WI38 (cell line): ENCODE data around the gene RHOBTB3.

Experiments
- H3K4me3 ChIP-seq: 2 replicates; pipeline ENCODE4 v1.5.1; 2011; ENCODE audit warnings: low read depth, mild to moderate bottlenecking, control low read depth, low read length
- TF ChIP-seq, protein P1 (sequence below): IDR thresholded peaks from 2 replicates; pipeline ENCODE4 v1.5.1; 2012; ENCODE audit warnings: low read depth, mild to moderate bottlenecking, control low read depth, low read length

RHOBTB3 gene

DNA sequence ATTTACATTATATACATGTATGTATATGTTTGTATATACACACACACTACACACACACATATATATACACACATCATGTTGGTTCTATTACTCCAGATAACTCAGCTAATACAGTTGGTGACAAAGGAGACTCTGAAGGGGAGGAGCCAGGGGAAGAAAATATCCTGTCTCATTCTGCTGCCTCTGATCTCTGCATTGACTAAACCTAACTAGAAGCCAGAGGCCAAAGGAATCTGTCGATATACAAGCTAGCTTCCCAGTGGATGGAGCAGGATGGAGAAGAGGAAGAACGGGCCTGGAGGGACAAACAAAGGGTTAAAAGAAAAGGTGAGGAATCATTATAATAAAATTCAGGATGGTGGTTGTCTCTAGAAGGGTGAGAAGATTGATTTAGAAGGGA lies 13.7 kb upstream of the RHOBTB3 start:
- no peak overlapping the region for H3K4me3 ChIP-seq
- TF ChIP-seq, protein P1, sequence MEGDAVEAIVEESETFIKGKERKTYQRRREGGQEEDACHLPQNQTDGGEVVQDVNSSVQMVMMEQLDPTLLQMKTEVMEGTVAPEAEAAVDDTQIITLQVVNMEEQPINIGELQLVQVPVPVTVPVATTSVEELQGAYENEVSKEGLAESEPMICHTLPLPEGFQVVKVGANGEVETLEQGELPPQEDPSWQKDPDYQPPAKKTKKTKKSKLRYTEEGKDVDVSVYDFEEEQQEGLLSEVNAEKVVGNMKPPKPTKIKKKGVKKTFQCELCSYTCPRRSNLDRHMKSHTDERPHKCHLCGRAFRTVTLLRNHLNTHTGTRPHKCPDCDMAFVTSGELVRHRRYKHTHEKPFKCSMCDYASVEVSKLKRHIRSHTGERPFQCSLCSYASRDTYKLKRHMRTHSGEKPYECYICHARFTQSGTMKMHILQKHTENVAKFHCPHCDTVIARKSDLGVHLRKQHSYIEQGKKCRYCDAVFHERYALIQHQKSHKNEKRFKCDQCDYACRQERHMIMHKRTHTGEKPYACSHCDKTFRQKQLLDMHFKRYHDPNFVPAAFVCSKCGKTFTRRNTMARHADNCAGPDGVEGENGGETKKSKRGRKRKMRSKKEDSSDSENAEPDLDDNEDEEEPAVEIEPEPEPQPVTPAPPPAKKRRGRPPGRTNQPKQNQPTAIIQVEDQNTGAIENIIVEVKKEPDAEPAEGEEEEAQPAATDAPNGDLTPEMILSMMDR = no peak

DNA sequence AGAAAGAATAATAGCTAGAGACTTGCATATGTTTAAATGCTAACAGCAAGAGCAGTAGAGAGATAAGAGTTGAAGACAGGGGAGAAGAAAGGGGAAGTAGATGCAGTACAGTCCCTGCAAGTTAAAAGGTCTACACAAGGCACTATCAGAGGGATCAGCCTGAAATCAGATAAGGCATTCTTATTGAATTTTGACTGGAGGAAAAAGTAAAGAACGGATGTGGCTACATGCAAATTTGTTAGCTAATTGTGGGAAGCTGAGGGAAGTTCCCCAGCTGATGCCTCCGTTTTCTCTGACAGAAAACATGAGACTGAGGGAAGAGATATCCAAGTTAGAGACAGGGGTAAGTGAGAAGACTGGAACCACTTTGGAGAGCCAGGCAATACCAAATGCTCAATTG lies 12.9 kb upstream of the RHOBTB3 start:
- H3K4me3 ChIP-seq = no peak overlapping the region
- TF ChIP-seq, protein P1 = no peak

- H3K4me3 ChIP-seq = no peak overlapping the region
- TF ChIP-seq, protein P1 = no peak
Measured at GRCh38 chr5:95718738-95719137, 12.4 kb upstream of the RHOBTB3 start.

- TF ChIP-seq, protein P1 = no peak
- H3K4me3 ChIP-seq = no peak overlapping the region
Measured at GRCh38 chr5:95720094-95720786, 10.9 kb upstream of the RHOBTB3 start.

GRCh38 chr5:95721582-95722295 lies 9.4 kb upstream of the RHOBTB3 start:
- no peak overlapping the region for H3K4me3 ChIP-seq
- TF ChIP-seq, protein P1 = no peak

GRCh38 chr5:95723632-95724369 lies 7.3 kb upstream of the RHOBTB3 start:
- TF ChIP-seq, protein P1 = no peak
- H3K4me3 ChIP-seq = no peak overlapping the region
